Fibroblast of mammary gland (primary cell): ENCODE data around the gene ZNF346.
A peak's percentile ranks its signal among the peaks of the same experiment; 100 is the strongest.

ENCODE experiments used
- DNase-seq: peaks from one replicate; pipeline ENCODE4 v3.0.0-alpha.2; 2010; ENCODE audit warnings: low read depth
- H3K4me3 ChIP-seq: 2 replicates; pipeline ENCODE4 v1.5.1; 2011; ENCODE audit warnings: low read depth, mild to moderate bottlenecking, low read length, moderate library complexity; ENCODE audit not compliant: control insufficient read depth
- CTCF ChIP-seq: conservative IDR thresholded peaks from 2 replicates; pipeline ENCODE4 v1.5.1; 2011; ENCODE audit warnings: low read depth, low read length, inconsistent platforms; ENCODE audit not compliant: control insufficient read depth, insufficient read depth

The ZNF346 gene

GRCh38 chr5:177097016-177097985, 74.8 kb downstream of the ZNF346 start:
- H3K4me3 ChIP-seq = no peak overlapping the region
- no peak for DNase-seq
- no peak for TF ChIP-seq CTCF

GRCh38 chr5:177098120-177098469, 75.6 kb downstream of the ZNF346 start:
- no peak overlapping the region for H3K4me3 ChIP-seq
- no peak for DNase-seq
- no peak for TF ChIP-seq CTCF

- H3K4me3 ChIP-seq = no peak overlapping the region
- no peak for DNase-seq
- no peak for TF ChIP-seq CTCF
Measured at GRCh38 chr5:177098470-177099141, 76.1 kb downstream of the ZNF346 start.

GRCh38 chr5:177099422-177100093, 77.1 kb downstream of the ZNF346 start:
- TF ChIP-seq CTCF = no peak
- no peak overlapping the region for H3K4me3 ChIP-seq
- DNase-seq = no peak

GRCh38 chr5:177100714-177101121, 78.2 kb downstream of the ZNF346 start:
- DNase-seq = no peak
- H3K4me3 ChIP-seq = no peak overlapping the region
- no peak for TF ChIP-seq CTCF

GRCh38 chr5:177103523-177104253, 81.2 kb downstream of the ZNF346 start:
- H3K4me3 ChIP-seq = no peak overlapping the region
- peak; percentile 16 for DNase-seq
- no peak for TF ChIP-seq CTCF
